Activated CD4-positive, CD25-positive, alpha-beta regulatory T cell (primary cell): ENCODE results near the gene LRRC74B.
"Not testable (repeated sequence)": the region's sequence is repeated elsewhere in the genome, so short reads cannot be mapped to it uniquely, and the experiment has no call there.

Source experiments
- DNase-seq, 4 experiments: peaks; one replicate each; lab custom pipeline; 2025; lab: John Stamatoyannopoulos, UW

Gene LRRC74B

GRCh38 chr22:21054714-21055563, 9.2 kb downstream of the LRRC74B start:
- DNase-seq = no peak

- no peak for DNase-seq
Measured at GRCh38 chr22:21055564-21055834, 9.8 kb downstream of the LRRC74B start.

- no peak for DNase-seq
Measured at GRCh38 chr22:21055880-21056319, 10.2 kb downstream of the LRRC74B start.

- DNase-seq = not testable (repeated sequence)
Measured at GRCh38 chr22:21060363-21060762, 14.6 kb downstream of the LRRC74B start.

- DNase-seq = not testable (repeated sequence)
Measured at GRCh38 chr22:21061660-21062321, 16.0 kb downstream of the LRRC74B start.

- not testable (repeated sequence) for DNase-seq
Measured at GRCh38 chr22:21064425-21064824, 18.7 kb downstream of the LRRC74B start.

- no peak for DNase-seq
Measured at GRCh38 chr22:21064917-21065864, 19.4 kb downstream of the LRRC74B start.

GRCh38 chr22:21067075-21067900, 21.5 kb downstream of the LRRC74B start:
- no peak for DNase-seq

- no peak for DNase-seq
Measured at GRCh38 chr22:21067901-21068680, 22.3 kb downstream of the LRRC74B start.

- DNase-seq = no peak
Measured at GRCh38 chr22:21068681-21069276, 23.0 kb downstream of the LRRC74B start.

- no peak for DNase-seq
Measured at GRCh38 chr22:21069375-21069774, 23.6 kb downstream of the LRRC74B start.

GRCh38 chr22:21070690-21071615, 25.2 kb downstream of the LRRC74B start:
- DNase-seq = no peak

- DNase-seq = not testable (repeated sequence)
Measured at GRCh38 chr22:21071796-21072195, 26.1 kb downstream of the LRRC74B start.

- no peak for DNase-seq
Measured at GRCh38 chr22:21073023-21073422, 27.3 kb downstream of the LRRC74B start.

- DNase-seq = no peak
Measured at GRCh38 chr22:21073482-21073881, 27.7 kb downstream of the LRRC74B start.

- DNase-seq = no peak
Measured at GRCh38 chr22:21074102-21074715, 28.5 kb downstream of the LRRC74B start.

- no peak for DNase-seq
Measured at GRCh38 chr22:21075516-21076138, 29.9 kb downstream of the LRRC74B start.
